HG02678 (cell line): ENCODE results near the gene GAK.

Source experiments
- ATAC-seq: cut with Tn5 transposase; IDR thresholded peaks from one replicate; pipeline ENCODE4 v1.9.1; 2021; ENCODE audit warnings: mild to moderate bottlenecking, moderate library complexity; ENCODE audit not compliant: unreplicated experiment

The GAK gene

DNA sequence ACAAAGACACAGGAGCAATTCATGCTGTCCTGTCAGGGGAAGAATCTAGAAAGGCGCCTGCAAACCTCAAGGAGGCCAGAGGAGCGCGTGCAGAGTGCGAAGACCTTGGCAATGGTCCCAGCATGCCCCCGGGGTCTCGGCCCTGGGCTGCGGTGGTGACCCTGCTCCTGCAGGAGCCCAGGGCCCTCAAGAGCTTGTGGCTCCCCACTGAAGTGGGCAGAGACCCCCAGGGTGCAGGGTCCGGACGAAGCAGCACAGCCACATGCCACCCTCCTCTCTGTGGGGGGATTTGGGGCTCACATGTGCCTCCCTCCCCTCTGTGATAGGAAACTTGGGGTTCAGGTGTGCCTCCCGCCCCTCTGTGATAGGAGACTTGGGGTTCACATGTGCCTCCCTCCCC is 39.3 kb downstream of the GAK start:
- ATAC-seq: no peak

DNA sequence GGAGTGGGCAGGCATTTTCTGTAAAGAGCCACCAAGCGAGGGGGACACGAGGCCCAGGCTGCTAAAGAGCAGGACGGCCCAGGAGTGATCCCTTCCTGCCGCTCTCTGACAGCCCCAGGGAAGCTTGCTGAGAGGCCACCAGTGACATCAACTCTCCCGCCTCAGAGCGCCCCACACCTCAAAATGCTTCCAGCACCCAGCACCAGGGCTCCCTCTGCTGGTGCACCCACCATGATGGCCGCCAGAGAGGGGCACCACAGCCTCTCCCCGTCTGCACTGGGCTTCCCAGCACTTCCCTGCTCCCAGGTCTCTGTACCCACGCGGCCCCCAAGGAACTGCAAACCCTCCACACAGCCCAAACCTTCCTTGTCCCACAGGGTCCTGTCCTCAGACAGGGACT is 40.4 kb downstream of the GAK start:
- ATAC-seq: no peak

DNA sequence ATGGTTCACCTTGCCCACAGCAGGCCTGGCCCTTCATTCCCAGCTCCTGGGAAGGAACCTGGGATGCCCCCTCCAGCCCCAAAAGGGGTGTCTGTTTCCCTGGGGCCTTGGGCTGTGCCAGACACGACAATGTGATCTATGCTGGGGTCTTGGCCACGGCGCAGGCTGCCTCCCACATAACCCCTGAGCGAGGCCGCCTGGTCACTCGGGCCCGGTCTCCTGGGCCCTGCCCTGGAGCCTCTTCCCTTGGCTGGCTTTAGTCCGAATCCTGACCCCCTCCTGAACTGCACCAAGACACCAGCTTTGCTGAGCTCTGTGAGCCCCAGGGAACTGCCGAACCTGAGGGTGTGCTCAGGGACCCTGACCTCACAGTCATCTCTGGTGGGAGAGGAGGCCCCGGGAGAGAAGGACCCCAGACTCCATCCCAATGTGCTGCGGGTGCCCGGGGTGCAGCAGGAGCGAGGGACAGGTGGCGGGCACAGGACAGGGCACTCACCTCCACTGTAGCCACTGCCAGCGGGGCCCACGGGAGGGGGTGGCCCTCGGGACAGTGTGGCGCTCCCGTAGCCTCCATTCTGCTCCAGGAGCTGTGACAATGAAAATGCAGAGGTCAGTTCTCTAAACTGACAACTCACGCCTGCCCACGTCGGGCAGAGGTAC is 42.0 kb downstream of the GAK start:
- ATAC-seq: no peak

DNA sequence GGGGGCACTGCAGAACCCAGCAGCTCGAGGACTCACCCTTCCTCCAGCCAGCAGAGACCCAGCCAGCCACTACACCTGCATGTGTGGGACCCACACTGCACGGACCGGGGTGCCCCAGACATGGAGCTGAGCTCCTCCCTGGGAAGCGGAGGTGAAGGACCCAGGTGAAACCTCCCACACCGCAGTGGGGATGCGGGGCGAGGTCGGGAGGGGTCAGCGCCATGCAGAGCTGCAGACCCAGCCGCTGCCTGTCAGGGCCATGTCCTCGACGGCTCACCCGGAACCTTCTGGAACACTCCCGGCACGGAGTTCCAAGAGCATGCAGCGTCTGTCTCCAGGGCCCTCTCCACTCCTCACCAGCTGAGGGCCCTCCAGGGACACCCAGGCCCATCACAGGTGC is 42.6 kb downstream of the GAK start:
- ATAC-seq: no peak

DNA sequence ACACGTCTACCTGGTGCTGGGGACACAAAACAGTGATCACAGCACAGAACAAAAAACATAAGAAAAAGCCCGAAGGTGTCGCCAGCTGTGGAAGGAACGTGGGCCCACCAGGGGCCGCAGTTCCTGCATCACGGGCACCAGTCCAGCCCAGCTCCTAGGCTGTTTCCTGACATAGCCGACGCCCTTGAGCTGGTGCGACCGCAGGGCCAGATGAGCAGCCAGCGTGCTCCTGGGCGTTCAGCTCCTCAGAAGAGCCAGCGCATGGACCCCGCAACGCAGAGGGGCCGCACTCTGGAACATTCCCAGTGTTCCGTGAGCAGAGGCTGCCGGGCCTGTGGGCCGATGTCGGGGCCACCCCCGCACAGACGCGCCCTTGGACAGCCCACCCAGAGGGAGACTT is 44.1 kb downstream of the GAK start:
- ATAC-seq: no peak

DNA sequence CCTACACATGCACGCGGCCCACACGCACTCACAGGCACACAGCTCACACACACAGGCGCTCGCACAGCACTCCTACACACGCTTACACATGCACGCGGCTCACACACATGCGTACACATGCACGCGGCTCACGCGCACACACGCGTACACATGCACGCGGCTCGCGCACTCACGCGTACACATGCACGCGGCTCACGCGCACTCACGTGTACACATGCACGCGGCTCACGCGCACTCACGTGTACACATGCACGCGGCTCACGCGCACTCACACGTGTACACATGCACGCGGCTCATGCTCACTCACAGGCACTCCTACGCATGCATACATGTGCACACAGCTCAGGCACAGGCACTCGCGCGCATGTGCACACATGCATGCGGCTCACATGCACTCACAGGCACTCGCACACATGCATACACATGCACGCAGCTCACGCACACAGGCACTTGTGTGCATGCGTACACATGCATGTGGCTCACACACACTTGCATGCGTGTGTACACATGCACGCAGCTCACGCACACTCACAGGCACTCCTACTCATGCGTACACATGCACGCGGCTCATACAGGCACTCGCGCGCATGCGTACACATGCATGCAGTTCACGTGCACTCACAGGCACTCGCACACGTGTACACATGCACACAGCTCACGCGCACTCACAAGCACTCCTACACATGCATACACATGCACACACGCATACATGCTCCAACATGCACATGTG is 44.9 kb downstream of the GAK start:
- no peak for ATAC-seq

DNA sequence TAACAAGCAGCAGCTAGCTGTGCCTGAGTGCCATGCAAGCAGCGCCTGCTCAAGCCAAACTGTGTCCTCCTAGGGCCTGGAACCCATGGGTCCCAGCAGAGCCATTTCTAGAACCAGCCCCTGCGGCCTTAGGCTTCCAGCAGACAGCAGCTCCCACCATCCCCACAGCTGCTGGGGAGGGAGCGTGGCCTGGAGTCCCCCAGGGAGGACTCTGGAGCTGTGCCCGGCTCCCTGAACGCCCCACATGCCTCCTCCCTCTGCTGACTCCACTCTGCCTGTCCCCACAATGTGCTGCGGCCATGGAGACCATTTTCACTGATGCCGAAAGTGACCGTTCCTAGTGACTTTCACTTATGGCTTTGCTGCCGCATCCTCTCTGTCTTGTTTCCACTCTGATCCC is 45.9 kb downstream of the GAK start:
- no peak for ATAC-seq

DNA sequence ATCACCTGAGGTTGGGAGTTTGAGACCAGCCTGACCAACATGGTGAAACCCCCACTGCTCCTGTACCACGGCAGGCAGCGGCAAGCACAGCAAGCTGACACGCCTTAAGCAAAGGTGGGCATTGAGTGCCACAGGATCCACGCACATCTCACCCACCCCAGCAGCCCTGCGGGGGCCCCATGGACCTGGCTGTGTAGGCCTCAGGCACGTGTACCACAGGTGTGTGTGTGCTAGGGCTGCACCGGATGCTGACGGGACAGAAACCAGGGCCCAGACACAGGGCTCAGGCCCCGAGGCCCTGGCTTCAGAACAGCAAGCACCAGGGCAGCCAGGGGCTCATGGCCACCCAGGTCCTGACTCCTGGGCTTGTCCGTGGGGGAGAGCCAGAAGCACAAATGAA is 46.8 kb downstream of the GAK start:
- ATAC-seq: no peak

DNA sequence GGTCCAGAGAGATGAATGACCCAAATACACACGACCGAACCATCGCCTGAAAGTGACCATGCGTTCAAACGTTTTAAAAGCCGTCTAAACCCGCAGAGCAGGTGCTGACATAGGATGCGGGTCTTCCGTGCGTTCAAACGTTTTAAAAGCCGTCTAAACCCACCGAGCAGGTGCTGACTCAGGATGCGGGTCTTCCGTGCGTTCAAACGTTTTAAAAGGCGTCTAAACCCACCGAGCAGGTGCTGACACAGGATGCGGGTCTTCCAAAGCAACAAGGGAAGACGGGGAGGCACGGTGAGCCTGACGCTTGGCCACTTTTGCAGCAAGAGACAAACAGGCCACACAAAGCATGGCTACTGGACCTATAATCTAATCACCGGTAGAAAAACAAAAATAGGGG is 47.2 kb downstream of the GAK start:
- no peak for ATAC-seq

DNA sequence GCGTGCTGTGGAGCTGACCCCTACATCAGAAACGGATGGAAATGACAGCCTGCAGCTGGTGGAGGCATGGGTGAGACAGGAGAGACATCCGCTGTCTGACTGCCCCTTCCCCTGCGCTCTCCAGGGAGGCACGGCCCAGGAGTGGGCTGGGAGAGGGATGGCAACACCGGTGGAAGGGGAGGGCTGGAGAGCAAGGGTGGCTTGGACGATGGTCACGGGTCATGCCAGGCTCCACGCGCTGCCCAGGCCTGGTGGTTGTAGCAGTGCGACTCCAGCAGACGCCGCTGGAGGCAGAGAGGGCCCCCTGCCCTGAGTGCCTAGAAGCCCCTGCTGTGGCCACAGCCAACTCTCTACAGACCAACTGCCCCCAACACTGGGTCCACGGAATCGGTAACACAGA is 47.9 kb downstream of the GAK start:
- ATAC-seq: no peak

DNA sequence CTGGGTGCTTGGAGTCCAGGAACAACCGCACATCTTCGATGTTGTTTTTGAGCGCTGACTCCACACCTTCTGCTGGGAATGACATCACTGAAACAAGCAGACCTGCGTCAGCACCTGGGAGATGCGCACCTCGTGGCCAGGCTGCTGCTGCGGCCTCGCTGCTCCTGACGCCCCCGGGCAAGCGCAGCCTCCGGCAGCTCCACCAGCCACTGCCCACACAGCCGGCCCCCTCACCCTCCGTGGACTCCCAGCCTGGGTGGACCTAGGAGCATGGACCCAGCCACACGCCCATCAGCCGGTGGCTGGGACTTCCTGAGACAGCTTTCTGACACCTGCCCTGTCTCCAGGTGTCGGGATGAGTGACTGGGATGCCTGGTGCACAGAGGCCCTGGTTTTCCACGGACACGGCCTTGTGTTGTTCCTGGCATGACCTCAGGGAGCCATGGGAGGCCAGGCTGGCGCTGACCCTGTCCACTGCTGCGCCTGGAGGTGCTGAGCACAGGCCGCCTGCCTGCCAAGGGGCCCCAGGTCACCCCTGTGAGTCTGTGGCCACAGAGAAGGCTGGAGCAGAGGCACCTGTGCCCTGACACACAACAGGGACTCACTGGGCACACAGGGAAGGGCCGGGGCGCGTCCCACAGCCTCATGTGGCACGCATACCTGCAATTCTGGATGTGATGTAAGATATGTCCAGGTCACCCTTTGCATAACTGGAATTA is 48.6 kb downstream of the GAK start:
- ATAC-seq: no peak

DNA sequence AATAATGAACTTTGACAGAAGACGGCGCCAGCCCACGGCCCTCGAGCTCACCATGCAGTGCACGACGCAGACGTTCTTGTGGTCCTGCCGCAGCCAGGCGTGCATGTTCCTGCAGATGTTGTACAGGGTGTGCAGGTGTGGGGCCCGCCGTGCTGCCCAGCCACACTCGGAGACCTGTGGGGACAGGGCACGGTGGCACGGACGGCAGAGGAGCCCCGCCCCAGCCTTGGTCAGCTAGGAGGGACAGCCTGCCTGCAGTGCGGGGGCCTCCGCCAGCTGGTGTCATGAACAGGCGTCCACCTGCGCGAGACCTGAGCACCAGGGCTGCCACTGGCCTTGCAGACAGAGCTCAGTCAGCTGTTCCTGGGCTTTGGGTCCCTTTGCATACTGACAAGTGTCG is 49.5 kb downstream of the GAK start:
- ATAC-seq: no peak

DNA sequence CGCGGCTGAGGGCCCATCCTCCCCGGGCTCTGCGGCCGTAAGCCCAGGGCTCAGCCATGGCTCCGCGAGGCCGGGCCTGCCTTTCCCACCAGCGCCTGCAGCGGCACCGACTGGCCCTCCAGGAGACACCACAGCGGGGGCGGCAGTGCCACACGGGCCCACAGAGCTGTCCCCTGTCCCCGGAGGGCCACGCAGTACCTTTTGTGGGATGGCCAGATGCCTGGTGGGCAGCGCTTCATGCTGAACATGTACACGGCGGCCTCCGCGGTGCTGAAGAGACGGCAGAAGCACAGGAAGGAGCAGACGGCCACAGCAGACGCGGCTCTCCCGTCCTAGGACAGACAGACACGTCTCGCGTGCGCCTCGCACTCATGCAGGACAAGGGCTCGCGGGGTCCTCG is 50.4 kb downstream of the GAK start:
- no peak for ATAC-seq

DNA sequence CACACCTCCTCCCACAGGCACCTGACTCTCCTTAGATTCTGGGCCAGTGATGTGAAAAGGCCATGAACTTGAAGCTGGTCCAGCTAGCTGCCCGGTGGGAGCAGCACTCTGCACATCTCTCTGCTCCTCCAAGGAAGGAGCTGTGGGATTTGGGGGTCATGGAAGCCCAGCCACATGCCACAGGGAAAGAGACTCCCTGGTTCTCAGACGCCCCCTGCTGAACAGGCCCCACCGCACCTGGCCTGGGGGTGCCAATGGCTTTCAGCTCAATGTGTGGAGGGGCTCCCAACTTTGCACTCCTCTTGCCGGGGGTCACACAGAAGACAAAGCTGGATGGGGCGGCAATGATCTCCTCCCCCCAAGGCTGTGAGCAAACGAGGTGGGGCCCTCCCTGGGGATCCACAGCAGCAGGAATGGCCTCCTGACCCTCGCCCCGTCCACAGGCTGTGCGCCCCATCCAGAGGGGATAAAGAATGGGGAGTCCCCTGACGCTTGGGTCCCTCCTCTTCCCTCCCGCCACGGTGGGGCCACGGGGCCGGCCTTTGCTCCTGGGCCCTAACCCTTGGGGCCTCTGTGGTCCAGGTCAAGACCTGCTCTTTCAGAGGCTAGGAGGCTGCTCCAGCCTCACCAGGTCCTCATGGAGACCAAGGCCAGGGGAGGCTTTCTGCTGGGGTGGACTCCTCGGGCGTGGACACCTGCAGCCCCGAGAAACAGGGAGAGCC is 51.3 kb downstream of the GAK start:
- ATAC-seq: no peak

DNA sequence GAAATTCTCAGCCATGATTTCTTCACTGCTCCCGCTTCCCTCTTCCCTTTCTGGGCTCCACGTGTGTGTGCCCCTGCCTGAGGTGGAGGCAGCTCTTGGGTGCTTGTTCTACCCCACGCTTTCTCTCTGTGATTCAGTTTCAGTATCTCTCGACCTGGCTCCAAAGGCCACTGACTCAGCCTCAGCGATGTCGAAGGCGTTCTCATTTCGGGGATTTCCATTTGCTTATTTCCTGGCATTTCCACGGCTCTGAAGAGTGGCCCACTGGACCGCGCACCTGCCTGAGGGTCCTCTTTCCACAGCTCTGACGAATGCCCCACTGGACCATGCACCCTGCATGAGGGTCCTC is 52.4 kb downstream of the GAK start:
- no peak for ATAC-seq

DNA sequence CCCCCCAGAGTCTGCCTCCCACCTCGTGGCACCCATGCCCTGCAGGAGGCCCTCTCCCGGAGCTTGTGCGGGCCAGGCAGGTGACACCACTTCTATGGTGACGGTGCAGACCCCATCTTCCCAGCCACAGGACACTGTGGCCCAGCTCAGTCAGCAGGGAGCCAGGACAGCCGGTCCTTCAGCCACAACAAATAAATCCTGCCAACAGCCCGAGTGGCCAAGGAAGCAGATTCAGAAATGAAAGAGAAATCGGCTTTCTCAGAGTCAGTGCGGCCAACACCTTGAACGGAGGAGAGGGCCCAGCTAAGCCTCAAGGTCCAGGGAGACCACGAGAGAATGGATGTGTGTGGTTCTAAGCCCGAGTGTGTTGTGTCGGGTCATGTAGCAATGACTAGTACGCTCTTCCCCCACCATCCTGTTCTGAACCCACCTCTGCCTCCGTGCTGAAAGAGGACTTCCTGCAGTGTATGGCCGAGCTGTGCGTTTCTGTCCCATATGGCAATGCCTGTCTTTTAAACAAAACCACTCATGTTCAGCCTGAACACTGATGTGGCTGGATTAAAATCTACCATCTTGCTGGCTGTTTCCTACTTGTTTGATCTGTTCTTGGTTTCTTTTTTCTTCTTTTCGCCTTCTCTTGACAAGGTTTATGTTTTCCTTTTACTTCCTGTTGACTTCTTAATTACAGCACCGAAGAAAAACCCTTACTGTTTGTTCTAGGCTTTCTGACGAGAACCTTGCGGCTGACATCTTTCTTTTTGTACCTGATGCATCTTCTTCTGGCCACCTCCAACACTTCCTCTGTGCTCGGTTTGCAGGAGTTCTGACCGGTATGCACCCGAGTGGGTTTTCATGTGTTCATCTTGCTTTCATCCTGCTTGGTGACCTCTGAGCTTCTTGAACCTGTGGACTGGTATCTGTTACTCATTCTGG is 53.1 kb downstream of the GAK start:
- ATAC-seq: no peak

DNA sequence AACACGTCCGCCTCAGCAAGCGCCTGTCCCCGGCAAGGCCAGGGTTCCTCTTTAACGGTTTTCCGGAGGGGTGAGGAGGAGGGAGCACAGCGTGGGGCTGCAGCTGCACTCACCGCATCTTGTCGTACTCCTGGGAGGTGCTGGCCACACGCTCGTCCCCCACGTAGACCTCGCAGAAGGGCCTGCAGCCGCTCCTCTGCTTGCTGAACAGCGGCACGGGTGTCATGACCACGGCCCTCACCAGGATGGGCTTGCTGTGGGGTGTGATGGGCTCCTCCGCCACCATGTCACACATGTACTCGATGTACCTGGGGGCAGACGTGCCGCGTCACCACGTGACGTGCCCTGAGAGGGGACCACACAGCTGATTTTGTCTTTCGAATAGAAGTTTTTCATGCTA is 54.6 kb downstream of the GAK start:
- ATAC-seq: no peak

DNA sequence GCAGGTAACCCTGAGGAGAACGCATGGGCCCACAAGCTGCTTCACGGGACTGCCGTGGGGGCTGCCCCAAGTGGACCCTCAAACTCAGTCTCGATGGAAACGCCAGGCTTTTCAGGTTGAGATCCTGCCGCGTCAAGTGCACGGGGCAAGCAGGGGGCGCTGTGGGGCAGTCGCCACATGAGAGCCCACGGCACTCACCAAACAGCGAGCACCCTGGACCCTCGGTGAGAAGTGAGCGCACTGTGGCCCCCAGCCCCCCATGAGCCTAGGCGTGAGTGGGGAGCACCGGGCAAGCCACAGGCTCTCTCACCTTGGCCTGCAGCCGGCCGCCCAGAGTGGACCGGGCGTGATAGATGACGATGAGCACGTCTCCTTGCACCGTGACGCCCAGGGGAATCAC is 55.3 kb downstream of the GAK start:
- no peak for ATAC-seq

DNA sequence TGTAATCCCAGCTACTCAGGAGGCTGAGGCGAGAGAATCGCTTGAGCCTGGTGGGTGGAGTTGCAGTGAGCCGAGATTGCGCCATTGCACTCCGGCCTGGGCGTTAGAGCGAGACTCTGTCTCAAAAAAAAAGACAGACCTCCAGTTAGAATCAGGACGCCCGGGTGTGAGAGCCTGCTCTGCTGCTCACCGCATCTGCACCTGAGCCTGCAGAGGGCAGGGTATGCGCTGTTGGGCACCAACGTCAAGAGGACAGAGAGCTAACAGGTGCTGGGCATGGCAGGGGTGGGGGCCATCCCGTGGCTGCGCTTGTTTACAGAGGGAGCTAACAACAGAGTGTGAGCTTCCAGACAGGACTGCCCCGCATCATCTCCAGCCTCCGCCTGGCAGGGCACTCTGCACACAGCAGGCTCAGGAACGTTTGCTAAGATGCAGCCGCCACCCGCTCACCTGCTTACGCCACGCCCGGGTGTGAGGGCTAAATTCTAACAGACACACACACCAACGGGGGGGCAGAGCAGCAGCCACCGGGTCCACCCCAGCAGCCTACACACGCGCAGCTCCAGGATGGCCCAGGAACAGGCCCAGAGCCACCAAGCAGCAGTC is 56.2 kb downstream of the GAK start:
- ATAC-seq: no peak
